K562 (cell line): ENCODE data around the gene TICAM1. TPM values are rescaled to one million over a fixed set of nuclear protein-coding genes. Genes with fewer than 3 reads are reported as not detected.

Experiments used
- ARID2 ChIP-seq: fragments of 450-650 bp; IDR thresholded peaks from 2 replicates; pipeline ENCODE4 v1.6.1; 2017; ENCODE audit warnings: antibody characterized with exemption, mild to moderate bottlenecking
- CBX2 ChIP-seq: fragments of 200-600 bp; sonication (generic); IDR thresholded peaks from one replicate; pipeline ENCODE4 v1.6.1; 2012; ENCODE audit warnings: mild to moderate bottlenecking, low read length, inconsistent platforms; ENCODE audit not compliant: insufficient read depth, poor library complexity, severe bottlenecking
- DEAF1 ChIP-seq: fragments of 450-650 bp; formaldehyde crosslinking; IDR thresholded peaks from 2 replicates; pipeline ENCODE4 v1.4.0; 2020; ENCODE audit warnings: mild to moderate bottlenecking, moderate library complexity
- ESRRA ChIP-seq: fragments of 450-650 bp; IDR thresholded peaks from 2 replicates; pipeline ENCODE4 v1.6.1; 2014; ENCODE audit warnings: low read depth, mild to moderate bottlenecking, moderate library complexity, borderline replicate concordance
- FOXK2 ChIP-seq, 2 experiments: fragments of 450-650 bp; IDR thresholded peaks in 1 of 2; conservative IDR thresholded peaks in 1 of 2; 2 replicates each; pipeline ENCODE4 v1.6.1; 2016; ENCODE audit warnings: low read depth in 2 of 2, mild to moderate bottlenecking in 1 of 2
- GTF2E2 ChIP-seq: fragments of 200-800 bp; sonication (Bioruptor generic); IDR thresholded peaks from 2 replicates; pipeline ENCODE4 v1.6.1; 2016; ENCODE audit warnings: missing genetic modification characterization, missing compliant biosample characterization
- MAX ChIP-seq: sonication (generic); formaldehyde crosslinking; IDR thresholded peaks from 2 replicates; pipeline ENCODE4 v1.9.0; 2022; ENCODE audit warnings: mild to moderate bottlenecking, missing genetic modification reagents
- MBD2 ChIP-seq: sonication (generic); IDR thresholded peaks from 2 replicates; pipeline ENCODE4 v1.6.1; 2016; ENCODE audit warnings: low read depth, borderline replicate concordance
- POLR2G ChIP-seq: fragments of 200-400 bp; formaldehyde crosslinking; IDR thresholded peaks from 2 replicates; pipeline ENCODE4 v1.6.1; 2017; ENCODE audit warnings: low read depth, mild to moderate bottlenecking, antibody characterized with exemption, low read length, moderate library complexity
- POU5F1 ChIP-seq: fragments of 150-350 bp; IDR thresholded peaks from 2 replicates; pipeline ENCODE4 v1.6.1; 2014; ENCODE audit warnings: borderline replicate concordance, low read length, low read depth, mild to moderate bottlenecking; ENCODE audit not compliant: partially characterized antibody
- REST ChIP-seq, 2 experiments: fragments of 450-650 bp; formaldehyde crosslinking in 1 of 2; IDR thresholded peaks; 2 replicates each; pipeline versions ENCODE4 v1.4.0 to v1.6.1; 2014 to 2020; ENCODE audit warnings: mild to moderate bottlenecking in 2 of 2, borderline replicate concordance in 1 of 2, low read depth in 1 of 2
- SAFB ChIP-seq: fragments of 200-400 bp; formaldehyde crosslinking; IDR thresholded peaks from 2 replicates; pipeline ENCODE4 v1.6.1; 2017; ENCODE audit warnings: low read depth, low read length, borderline replicate concordance
- ZBTB33 ChIP-seq: sonication (generic); formaldehyde crosslinking; IDR thresholded peaks from 2 replicates; pipeline ENCODE4 v1.8.1; 2023; ENCODE audit warnings: mild to moderate bottlenecking, missing genetic modification reagents
- polyA plus RNA-seq, 8 experiments: library from polyadenylated mRNA; depleted of rRNA in 4 of 8; stranded (reverse) in 5 of 8; unstranded in 3 of 8; fragments of >200 nt; fragmentation: Nextera tagmentation in 2 of 8; fragmentation: Illumina TruSeq in 1 of 8; extraction: Ambion mirVana in 2 of 8; extraction: Trizol in 1 of 8; gene quantifications; 2 replicates each; pipeline versions ENCODE4 v1.2.1 to v1.2.3, GENCODE V29; 2011 to 2014; ENCODE audit warnings: inconsistent platforms in 1 of 8, missing spikeins in 1 of 8
- total RNA-seq, 7 experiments: library from RNA; depleted of rRNA in 6 of 7; stranded (reverse); fragments of >200 nt in 6 of 7; fragmentation: Illumina TruSeq in 2 of 7; extraction: Trizol in 2 of 7; gene quantifications; 2 replicates each; pipeline versions ENCODE4 v1.2.1 to v1.2.3, GENCODE V29; 2011 to 2021; ENCODE audit warnings: low replicate concordance in 1 of 7

Gene TICAM1
- total and polyA plus RNA-seq, 9 of the 15 experiments (the other 6 are each of a cell fraction or from before 2014, with no cell fraction given), result 0.07 to 11.6 (median 1.5) TPM

- TF ChIP-seq DEAF1 (CRISPR knock-in tag) (0 out of 2 replicates have a peak, but pooled peaks have one; percentile 10), MBD2 (no peak), ESRRA (0 out of 2 replicates have a peak, but pooled peaks have one; percentile 9), REST (IDR thresholded peaks at IDR 0.05; ENCODE audit: borderline replicate concordance) (peak; percentile 69), REST (CRISPR knock-in tag; IDR thresholded peaks at IDR 0.05; ENCODE audit: low read depth) (no peak), POLR2G (peak; percentile 70; the same call in 1 of the 2 replicates), FOXK2 (conservative IDR thresholded peaks at IDR 0.05 in 1 of 2, IDR thresholded peaks at IDR 0.05 in 1 of 2; ENCODE audit: low read depth in 2 of 2) (no peak), POU5F1 (no peak), SAFB (no peak), ZBTB33 (peak; percentile 73; the same call in 1 of the 2 replicates), MAX (CRISPR knock-in tag) (0 out of 2 replicates have a peak, but pooled peaks have one; percentile 26), CBX2 (no peak), ARID2 (peak; percentile 64; the same call in 1 of the 2 replicates), GTF2E2 (tag) (no peak)
Observed at GRCh38 chr19:4851551-4852290, 20.2 kb upstream of the TICAM1 start (continued).
